HEK293T (cell line): ENCODE results near the gene FAM3A.
"Not testable (repeated sequence)": the region's sequence is repeated elsewhere in the genome, so short reads cannot be mapped to it uniquely, and the experiment has no call there.

Experiments
- CTCF ChIA-PET: fragments of 350-600 bp; formaldehyde crosslinking; extraction: SDS; loops from one replicate; lab custom pipeline; 2021; ENCODE audit warnings: antibody characterized with exemption, inconsistent platforms; lab: Yijun Ruan, JAX
- POLR2A ChIA-PET: fragments of 350-600 bp; formaldehyde crosslinking; extraction: SDS; loops from one replicate; lab custom pipeline; 2020; ENCODE audit warnings: antibody characterized with exemption, inconsistent platforms; lab: Yijun Ruan, JAX
- DNase-seq: peaks from one replicate; pipeline ENCODE4 v3.0.0; 2012; ENCODE audit warnings: mixed read lengths; ENCODE audit errors: extremely low spot score
- ARNT ChIP-seq: fragments of 450-650 bp; IDR thresholded peaks from 2 replicates; pipeline ENCODE4 v1.6.1; 2017; ENCODE audit warnings: mild to moderate bottlenecking
- BHLHE40 ChIP-seq: fragments of 450-650 bp; IDR thresholded peaks from 2 replicates; pipeline ENCODE4 v1.6.1; 2016; ENCODE audit warnings: mild to moderate bottlenecking, moderate library complexity, borderline replicate concordance
- CTBP1 ChIP-seq: fragments of 450-650 bp; IDR thresholded peaks from 2 replicates; pipeline ENCODE4 v1.6.1; 2016; ENCODE audit warnings: borderline replicate concordance
- ELF4 ChIP-seq: fragments of 450-650 bp; IDR thresholded peaks from 2 replicates; pipeline ENCODE4 v1.6.1; 2017; ENCODE audit warnings: antibody characterized with exemption
- FOXA1 ChIP-seq: fragments of 450-650 bp; IDR thresholded peaks from 2 replicates; pipeline ENCODE4 v1.6.1; 2016; ENCODE audit warnings: mild to moderate bottlenecking
- FOXK2 ChIP-seq: fragments of 450-650 bp; IDR thresholded peaks from 2 replicates; pipeline ENCODE4 v1.6.1; 2016; ENCODE audit warnings: mild to moderate bottlenecking
- FOXM1 ChIP-seq: fragments of 450-650 bp; IDR thresholded peaks from 2 replicates; pipeline ENCODE4 v1.6.1; 2017; ENCODE audit warnings: mild to moderate bottlenecking, borderline replicate concordance
- HDGF ChIP-seq: fragments of 450-650 bp; IDR thresholded peaks from 2 replicates; pipeline ENCODE4 v1.6.1; 2017; ENCODE audit warnings: antibody characterized with exemption, borderline replicate concordance
- L3MBTL2 ChIP-seq: fragments of 450-650 bp; conservative IDR thresholded peaks from 2 replicates; pipeline ENCODE4 v1.6.1; 2016; ENCODE audit warnings: mild to moderate bottlenecking
- LEF1 ChIP-seq: fragments of 450-650 bp; IDR thresholded peaks from 2 replicates; pipeline ENCODE4 v1.6.1; 2017; ENCODE audit warnings: mild to moderate bottlenecking, borderline replicate concordance
- NFRKB ChIP-seq: fragments of 450-650 bp; IDR thresholded peaks from 2 replicates; pipeline ENCODE4 v1.6.1; 2016; ENCODE audit warnings: mild to moderate bottlenecking, moderate library complexity
- SP1 ChIP-seq: fragments of 450-650 bp; IDR thresholded peaks from 2 replicates; pipeline ENCODE4 v1.6.1; 2017
- SUZ12 ChIP-seq: fragments of 450-650 bp; IDR thresholded peaks from 2 replicates; pipeline ENCODE4 v1.6.1; 2016; ENCODE audit warnings: mild to moderate bottlenecking
- TARDBP ChIP-seq: fragments of 450-650 bp; IDR thresholded peaks from 2 replicates; pipeline ENCODE4 v1.6.1; 2016
- ZNF384 ChIP-seq: fragments of 450-650 bp; IDR thresholded peaks from 2 replicates; pipeline ENCODE4 v1.6.1; 2016
- TF ChIP-seq, protein P1 (sequence below): fragments of 450-650 bp; IDR thresholded peaks from 2 replicates; pipeline ENCODE4 v1.6.1; 2016

Gene FAM3A

DNA sequence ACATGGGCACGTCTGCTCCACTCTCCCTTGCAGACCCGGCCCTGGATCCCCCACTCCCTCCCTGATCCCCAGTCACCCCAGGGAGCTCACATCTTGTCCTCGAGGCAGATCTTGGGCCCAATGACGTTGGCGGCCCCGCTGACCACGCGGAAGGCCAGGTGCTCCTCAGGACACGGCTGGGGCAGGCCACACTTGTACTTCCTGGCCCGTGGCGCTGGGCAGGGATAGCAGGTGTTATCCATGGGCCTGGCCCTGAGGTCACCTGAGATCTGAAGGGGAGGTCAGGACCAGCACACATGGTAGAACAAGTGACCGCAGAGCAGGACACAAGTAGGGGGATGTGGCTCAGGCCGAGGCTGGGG is 7.7 kb downstream of the FAM3A start:
- ChIA-PET POLR2A (interaction anchor here (1.3 kb wide), 1 partner anchor 18 kb away, joined by 6 read pairs; the partner anchor contains the start of gene SLC10A3), CTCF (no interaction called here)
- no peak for TF ChIP-seq TARDBP
- TF ChIP-seq ZNF384, result no peak
- TF ChIP-seq NFRKB, result no peak
- no peak for TF ChIP-seq BHLHE40
- no peak for TF ChIP-seq FOXK2
- no peak for TF ChIP-seq FOXA1
- DNase-seq, result no peak

DNA sequence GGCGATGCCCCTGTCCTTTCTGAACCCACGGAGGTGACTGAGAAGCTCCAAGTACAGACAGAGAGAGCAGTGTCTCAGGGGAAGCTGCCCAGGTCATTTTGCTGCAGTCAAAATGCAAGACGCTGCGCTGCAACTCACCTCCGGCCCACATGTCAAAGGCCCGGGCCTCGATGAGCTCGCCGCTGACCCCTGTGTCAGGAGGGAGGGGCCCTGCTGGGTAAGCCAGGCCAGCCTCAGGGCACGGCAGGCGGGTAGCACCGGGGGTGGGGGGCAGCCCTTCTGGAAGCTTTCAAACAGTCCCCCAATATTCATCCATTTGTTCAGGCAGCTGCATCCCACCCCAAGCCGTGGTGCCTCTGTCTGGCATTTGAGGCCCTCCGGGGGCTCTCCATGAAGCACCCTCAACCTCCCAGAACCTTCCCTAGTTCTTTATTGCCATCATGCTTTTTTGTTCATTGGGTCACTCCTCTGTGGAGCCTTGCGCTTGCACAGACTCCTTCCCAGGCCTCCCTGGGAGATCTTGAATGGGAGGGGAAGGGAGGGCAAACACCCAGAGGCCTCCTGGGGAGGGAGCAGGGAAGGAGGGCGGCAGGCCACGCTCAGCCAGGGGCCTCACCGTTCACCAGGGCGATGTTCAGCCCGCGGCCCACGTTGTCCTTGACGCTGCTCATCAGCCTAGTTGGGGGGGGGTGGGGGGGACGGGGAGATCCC is 8.2 kb downstream of the FAM3A start:
- no peak for DNase-seq
- ChIA-PET POLR2A (interaction anchor here (0.6 to 2.5 kb wide), 3 partner anchors 9 to 535 kb away, joined by 3 to 8 read pairs (median 6); partner anchors contain the start of genes FAM3A, SLC10A3 and TMEM187), CTCF (no interaction called here)
- no peak for TF ChIP-seq L3MBTL2
- TF ChIP-seq FOXM1, result no peak
- no peak for TF ChIP-seq SUZ12
- TF ChIP-seq SP1, result no peak
- TF ChIP-seq HDGF, result no peak
- TF ChIP-seq NFRKB, result no peak
- TF ChIP-seq ZNF384, result no peak
- TF ChIP-seq FOXA1, result no peak
- TF ChIP-seq, protein P1, sequence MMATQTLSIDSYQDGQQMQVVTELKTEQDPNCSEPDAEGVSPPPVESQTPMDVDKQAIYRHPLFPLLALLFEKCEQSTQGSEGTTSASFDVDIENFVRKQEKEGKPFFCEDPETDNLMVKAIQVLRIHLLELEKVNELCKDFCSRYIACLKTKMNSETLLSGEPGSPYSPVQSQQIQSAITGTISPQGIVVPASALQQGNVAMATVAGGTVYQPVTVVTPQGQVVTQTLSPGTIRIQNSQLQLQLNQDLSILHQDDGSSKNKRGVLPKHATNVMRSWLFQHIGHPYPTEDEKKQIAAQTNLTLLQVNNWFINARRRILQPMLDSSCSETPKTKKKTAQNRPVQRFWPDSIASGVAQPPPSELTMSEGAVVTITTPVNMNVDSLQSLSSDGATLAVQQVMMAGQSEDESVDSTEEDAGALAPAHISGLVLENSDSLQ, result no peak
- TF ChIP-seq ELF4, result no peak
- TF ChIP-seq LEF1, result no peak
- no peak for TF ChIP-seq TARDBP
- no peak for TF ChIP-seq BHLHE40
- TF ChIP-seq FOXK2, result no peak

DNA sequence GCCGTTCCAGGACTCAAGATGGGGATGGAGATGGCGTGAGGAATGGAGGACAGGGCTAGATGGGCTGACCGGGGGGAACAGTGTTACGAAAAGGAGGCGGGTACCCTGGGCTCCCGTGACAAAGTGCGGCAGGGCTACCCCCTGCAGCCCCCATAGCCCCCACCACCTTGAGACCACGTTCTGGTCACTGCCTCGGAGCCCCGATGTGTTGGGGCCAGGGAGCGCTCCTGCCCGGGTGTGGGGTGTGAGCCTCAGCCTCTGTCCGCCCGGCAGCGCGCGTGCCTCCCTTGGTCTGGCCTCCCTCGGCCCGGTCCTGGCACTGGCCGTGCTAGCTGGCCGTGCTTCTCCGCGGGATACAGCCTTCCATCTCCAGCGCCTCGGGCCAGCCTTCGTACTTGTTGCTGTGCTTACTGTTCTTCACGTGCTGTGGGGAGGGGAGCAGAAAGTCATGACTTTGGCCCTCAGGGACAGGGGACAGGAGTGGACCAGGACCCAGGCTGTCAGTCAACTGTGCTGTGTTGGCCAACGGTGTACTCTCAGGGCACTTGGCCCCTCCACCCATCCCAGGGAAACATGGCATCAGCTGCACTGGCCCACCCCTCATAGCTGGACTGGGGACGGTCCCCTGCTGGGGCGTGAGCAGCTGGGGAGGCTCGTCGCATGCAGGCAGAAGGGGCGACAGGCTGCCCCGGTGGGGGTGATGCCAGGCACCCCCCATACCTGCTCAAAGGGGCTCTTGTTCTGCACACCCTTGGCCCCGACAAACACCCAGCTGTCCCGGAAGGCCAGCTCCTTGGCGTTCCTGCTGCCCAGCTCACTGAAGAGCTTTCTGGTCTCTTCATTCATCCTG is 9.3 kb downstream of the FAM3A start:
- DNase-seq, result no peak
- ChIA-PET CTCF (no interaction called here), POLR2A (interaction anchor here (1.3 to 2.5 kb wide), 2 partner anchors 10 to 16 kb away, joined by 6 to 8 read pairs; partner anchors contain the start of genes FAM3A and SLC10A3)
- no peak for TF ChIP-seq CTBP1
- TF ChIP-seq NFRKB, result no peak
- TF ChIP-seq, protein P1, result no peak
- no peak for TF ChIP-seq L3MBTL2
- TF ChIP-seq TARDBP, result no peak
- TF ChIP-seq FOXA1, result no peak
- no peak for TF ChIP-seq BHLHE40
- TF ChIP-seq FOXM1, result no peak
- no peak for TF ChIP-seq ARNT
- no peak for TF ChIP-seq SP1
- TF ChIP-seq ZNF384, result no peak
- TF ChIP-seq ELF4, result no peak
- no peak for TF ChIP-seq FOXK2
- no peak for TF ChIP-seq LEF1

DNA sequence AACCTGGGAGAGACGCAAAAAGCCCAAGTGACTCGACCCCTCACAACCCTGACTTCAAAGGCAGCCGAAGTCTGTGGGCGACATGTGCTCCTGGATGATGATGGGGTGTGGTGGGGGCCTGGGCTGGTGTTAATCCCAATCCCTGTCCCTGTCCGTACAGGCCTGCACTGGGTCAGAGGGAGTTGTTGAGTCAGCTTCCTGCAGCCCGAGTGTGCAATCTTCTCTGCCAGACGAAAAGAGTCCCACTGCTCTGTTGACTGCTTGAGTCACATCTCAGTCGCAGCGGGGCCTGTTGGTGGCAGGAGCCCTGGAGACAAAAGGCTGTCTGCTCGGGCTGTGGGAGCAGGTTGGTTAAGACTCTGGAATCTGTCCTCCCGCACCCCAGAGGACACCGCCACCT is 10.3 kb downstream of the FAM3A start:
- ChIA-PET CTCF (no interaction called here), POLR2A (interaction anchor here (2.5 kb wide), 1 partner anchor 11 kb away, joined by 8 read pairs; the partner anchor contains the start of gene FAM3A)
- no peak for DNase-seq
- no peak for TF ChIP-seq ZNF384
- TF ChIP-seq ELF4, result no peak
- no peak for TF ChIP-seq ARNT
- no peak for TF ChIP-seq TARDBP
- TF ChIP-seq FOXM1, result no peak
- TF ChIP-seq FOXK2, result no peak
- no peak for TF ChIP-seq FOXA1
- TF ChIP-seq BHLHE40, result no peak
- TF ChIP-seq L3MBTL2, result no peak
- TF ChIP-seq SUZ12, result no peak
- no peak for TF ChIP-seq LEF1
- TF ChIP-seq CTBP1, result no peak

DNA sequence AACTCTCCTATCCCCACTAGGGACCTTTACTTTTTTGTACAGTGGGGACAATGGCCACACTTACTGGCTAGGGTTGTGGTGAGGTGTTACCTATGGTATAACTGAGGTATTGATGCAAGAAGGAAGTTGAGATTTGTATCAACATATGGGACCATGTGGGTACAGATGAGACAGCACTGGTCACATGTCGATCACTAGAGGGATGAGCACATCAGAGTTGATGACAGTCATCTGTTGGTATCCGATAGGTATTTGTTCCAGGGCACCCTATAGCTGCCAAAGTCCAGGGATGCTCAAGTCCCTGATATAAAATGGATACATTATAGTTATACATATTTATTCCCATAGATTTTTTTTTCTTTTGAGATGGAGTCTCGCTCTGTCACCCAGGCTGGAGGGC is 13.0 kb downstream of the FAM3A start:
- TF ChIP-seq HDGF (no peak), BHLHE40 (no peak), FOXA1 (no peak), ELF4 (no peak), FOXM1 (no peak), SUZ12 (no peak), ARNT (no peak), FOXK2 (no peak), NFRKB (no peak), CTBP1 (no peak), SP1 (no peak), ZNF384 (no peak), L3MBTL2 (no peak), TARDBP (no peak)
- TF ChIP-seq, protein P1, result no peak
- ChIA-PET POLR2A (interaction anchor here (1.2 to 1.4 kb wide), 2 partner anchors 24 to 56 kb away, joined by 3 to 4 read pairs; no protein-coding TSS in a partner anchor), CTCF (no interaction called here)
- no peak for DNase-seq

DNA sequence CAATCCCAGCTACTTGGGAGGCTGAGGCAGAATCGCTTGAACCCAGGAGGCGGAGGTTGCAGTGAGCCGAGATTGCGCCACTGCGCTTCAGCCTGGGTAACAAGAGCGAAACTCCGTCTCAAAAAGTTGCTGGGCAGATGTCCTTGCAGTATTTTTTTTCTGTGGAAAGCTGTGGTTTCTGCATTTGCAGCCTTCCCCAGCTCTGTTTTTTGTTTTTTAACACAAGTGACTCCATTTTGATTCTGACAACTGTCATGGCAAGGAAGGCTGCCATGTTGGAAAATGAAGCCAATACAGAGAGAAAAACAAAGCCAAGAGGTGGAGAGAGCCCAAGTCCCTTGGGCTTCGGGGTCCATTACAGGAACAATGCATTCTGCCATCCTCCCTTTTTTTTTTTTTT is 13.9 kb downstream of the FAM3A start:
- TF ChIP-seq NFRKB (no peak), FOXK2 (no peak)
- DNase-seq, result no peak
- ChIA-PET POLR2A (interaction anchor here (1.2 kb wide), 1 partner anchor 55 kb away, joined by 3 read pairs; no protein-coding TSS in a partner anchor), CTCF (no interaction called here)

DNA sequence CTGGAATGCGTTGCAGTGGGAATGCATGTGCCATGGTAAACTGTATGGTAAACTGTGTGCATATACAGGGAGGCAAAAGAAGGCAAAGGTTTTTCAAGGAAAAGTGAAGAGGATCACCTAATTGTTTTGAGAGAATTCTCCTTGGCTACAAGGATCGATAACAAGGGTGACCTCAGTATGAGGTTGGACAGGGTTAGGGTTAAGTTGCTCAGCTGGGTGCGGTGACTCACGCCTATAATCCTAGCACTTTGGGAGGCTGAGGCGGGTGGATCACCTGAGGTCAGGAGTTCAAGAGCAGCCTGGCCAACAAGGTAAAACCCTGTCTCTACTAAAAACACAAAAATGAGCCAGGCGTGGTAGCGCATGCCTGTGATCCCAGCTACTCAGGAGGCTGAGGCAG is 14.6 kb downstream of the FAM3A start:
- DNase-seq, POLR2A ChIA-PET, CTCF ChIA-PET: not testable (repeated sequence)

DNA sequence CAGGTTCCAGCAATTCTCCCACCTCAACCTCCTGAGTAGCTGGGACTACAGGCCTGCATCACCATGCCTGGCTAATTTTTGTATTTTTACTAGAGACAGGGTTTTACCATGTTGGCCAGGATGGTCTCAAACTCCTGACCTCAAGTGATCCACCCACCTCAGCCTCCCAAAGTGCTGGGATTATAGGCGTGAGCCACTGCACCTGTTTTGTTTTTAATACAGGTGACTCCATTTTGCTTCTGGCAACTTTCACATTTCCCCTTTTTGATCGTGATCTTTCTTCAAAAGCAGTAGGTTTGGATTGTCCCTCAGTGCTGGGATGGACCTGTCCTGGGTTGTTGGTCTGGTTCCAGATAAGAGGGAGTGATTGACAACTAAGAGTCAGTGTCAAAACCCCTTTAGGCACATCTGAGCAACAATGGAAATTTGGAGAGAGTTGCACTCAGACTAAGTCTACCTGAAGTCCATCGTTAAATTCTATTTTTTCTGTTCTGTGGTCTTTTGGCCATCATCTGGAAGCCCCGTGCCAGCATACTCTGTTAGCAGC is 19.4 kb downstream of the FAM3A start:
- CTCF ChIA-PET, DNase-seq: not testable (repeated sequence)
- POLR2A ChIA-PET, result interaction anchor here (1.5 kb wide), 1 partner anchor 85 kb away, joined by 3 read pairs; no protein-coding TSS in a partner anchor
